ENCODE measurements around the gene GRIN2A.

Gene GRIN2A

DNA sequence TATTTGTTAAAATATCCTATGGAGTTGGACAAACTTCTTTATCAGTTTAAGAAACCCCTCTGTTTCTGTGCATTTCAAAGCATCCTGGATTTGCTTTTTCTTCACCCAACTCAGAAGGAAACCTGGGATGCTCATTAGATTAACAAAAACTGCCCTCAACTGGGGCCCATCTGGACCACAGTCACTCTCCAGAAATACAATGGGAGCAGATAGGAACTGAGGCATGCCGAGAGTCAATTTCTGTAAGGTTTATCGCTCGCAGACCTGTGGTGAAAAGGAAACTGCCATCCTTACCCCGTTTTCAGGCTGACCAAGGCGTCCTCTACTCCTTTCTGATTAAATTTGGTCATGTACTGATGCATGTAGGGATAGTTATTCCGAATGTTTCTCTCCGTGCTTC lies 360.3 kb downstream of the GRIN2A start:
- Histone ChIP-seq H3K36me3 (ENCODE audit: insufficient read depth, low read depth, low read length) (no peaks in the 10 kb centered on the region), H3K4me1 (ENCODE audit: insufficient read depth, low read length) (peaks cover 49% of the 10 kb centered on the region), H3K9ac (ENCODE audit: low read depth, low read length) (0 out of 2 replicates have a peak overlapping the region, but pooled peaks have one; percentile 17), H3K4me3 (ENCODE audit: low read length) (peak overlapping the region; percentile 43; the same call in 1 of the 2 replicates), H3K9me3 (ENCODE audit: insufficient read depth, low read depth, low read length) (no peaks in the 10 kb centered on the region), H3K27ac (ENCODE audit: low read length) (no peak overlapping the region), H3K27me3 (ENCODE audit: insufficient read depth, low read length) (peaks cover 21% of the 10 kb centered on the region; the same call in 1 of the 2 replicates)

DNA sequence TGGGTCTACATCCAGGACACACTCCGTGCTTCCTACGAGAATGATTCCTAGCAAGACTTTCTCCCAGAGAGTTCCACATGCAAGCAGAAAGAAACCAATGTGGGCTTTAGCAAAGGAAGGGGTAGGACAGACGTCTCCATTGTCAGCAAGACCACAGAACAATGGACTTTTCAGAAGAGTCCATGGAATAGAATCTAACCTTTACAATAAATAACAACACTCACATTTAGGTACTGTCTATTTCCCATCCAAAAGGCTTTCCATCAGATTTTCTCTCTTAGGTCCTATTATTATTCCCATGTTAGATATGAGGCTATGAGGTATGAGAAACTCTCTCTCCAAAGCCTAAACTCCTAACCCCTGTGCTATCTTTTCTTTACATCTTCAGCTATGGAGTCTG lies 360.9 kb downstream of the GRIN2A start:
- Histone ChIP-seq H3K27me3 (ENCODE audit: insufficient read depth, low read length) (peaks cover 21% of the 10 kb centered on the region; the same call in 1 of the 2 replicates), H3K4me1 (ENCODE audit: insufficient read depth, low read length) (peaks cover 49% of the 10 kb centered on the region), H3K4me3 (ENCODE audit: low read length) (peak overlapping the region; percentile 12; the same call in 1 of the 2 replicates), H3K36me3 (ENCODE audit: insufficient read depth, low read depth, low read length) (no peaks in the 10 kb centered on the region), H3K27ac (ENCODE audit: low read length) (no peak overlapping the region), H3K9ac (ENCODE audit: low read depth, low read length) (peak overlapping the region; percentile 5; the same call in 1 of the 2 replicates), H3K9me3 (ENCODE audit: insufficient read depth, low read depth, low read length) (no peaks in the 10 kb centered on the region)

DNA sequence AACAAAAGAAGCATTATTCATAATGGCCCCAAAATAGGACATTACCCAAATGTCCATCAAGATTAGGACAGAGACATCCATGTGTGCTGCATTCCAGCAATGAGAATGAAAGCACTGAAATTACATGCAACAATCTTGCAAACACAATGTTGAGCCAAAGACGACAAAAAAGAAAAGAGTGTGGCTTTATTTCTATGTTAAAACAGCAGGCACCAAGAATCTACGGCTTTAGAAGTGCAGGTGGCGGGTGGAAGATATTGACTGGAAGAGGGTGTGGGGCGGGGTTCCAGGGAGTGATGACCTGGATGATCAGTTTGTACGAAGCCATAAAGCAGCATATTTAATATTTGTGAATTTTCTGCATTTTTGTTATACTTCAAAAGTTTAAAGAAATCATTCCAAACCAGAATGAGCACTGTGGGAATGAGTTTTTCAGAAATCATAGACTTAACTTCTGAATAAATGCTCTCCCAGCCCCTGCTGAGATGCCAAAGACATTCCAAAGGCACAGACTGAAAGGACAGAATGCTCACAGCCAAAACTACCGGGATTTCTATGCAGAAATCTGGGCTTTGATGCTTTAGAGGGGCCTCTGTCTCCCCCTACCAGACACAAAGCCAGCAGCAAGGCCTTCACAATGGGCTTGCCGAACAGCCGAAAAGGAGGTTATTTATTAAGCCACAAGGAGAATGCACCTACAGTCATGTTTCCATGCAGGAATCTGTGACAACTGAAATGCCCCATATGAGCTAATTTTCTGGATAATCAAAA lies 361.6 kb downstream of the GRIN2A start:
- no peaks in the 10 kb centered on the region for H3K36me3 ChIP-seq (ENCODE audit: insufficient read depth, low read depth, low read length)
- peak overlapping the region; percentile 12; the same call in 1 of the 2 replicates for H3K4me3 ChIP-seq (ENCODE audit: low read length)
- H3K27ac ChIP-seq (ENCODE audit: low read length) = no peak overlapping the region
- peaks cover 21% of the 10 kb centered on the region; the same call in 1 of the 2 replicates for H3K27me3 ChIP-seq (ENCODE audit: insufficient read depth, low read length)
- peak overlapping the region; percentile 5; the same call in 1 of the 2 replicates for H3K9ac ChIP-seq (ENCODE audit: low read depth, low read length)
- no peaks in the 10 kb centered on the region for H3K9me3 ChIP-seq (ENCODE audit: insufficient read depth, low read depth, low read length)
- H3K4me1 ChIP-seq (ENCODE audit: insufficient read depth, low read length) = peaks cover 54% of the 10 kb centered on the region

DNA sequence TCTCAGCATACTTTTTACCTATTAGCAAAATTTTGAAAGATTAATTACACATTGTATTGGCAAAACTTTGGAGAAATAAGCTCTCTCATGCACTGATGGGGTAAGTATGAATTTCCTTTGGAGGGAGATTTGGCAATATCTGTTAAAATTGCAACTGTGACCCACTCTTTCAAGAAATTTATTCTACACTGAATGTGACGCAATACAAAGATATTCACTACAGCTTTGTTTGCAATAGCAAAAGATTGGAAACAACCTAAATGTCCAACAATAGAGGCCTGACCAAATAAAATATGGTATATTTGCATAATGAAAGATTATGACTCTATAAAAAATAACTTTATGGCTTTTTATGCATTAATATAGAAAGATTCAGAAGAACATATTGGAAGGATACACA lies 363.5 kb downstream of the GRIN2A start:
- Histone ChIP-seq H3K36me3 (ENCODE audit: insufficient read depth, low read depth, low read length) (no peaks in the 10 kb centered on the region), H3K4me1 (ENCODE audit: insufficient read depth, low read length) (peaks cover 65% of the 10 kb centered on the region), H3K9ac (ENCODE audit: low read depth, low read length) (no peak overlapping the region), H3K27ac (ENCODE audit: low read length) (no peak overlapping the region), H3K9me3 (ENCODE audit: insufficient read depth, low read depth, low read length) (no peaks in the 10 kb centered on the region), H3K4me3 (ENCODE audit: low read length) (no peak overlapping the region), H3K27me3 (ENCODE audit: insufficient read depth, low read length) (peaks cover 13% of the 10 kb centered on the region; the same call in 1 of the 2 replicates)

DNA sequence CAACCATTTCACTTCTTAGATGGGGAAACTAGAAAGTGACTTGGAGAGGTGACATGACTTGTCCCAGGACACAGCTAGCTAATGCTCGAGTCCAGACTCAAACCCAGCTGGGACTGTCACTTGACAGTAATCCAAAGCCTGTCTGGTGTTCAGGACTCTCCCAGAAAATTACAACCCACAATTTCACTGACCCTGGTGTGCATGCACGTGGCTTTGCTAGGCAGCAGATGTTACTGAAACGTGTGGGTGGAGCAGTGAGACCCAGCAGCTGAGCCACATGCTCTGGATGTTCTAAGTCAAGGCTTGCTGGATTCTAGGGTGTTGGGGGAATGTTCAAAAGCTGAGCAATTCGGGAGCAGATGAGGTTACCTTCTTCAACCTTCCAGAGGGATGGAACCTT lies 364.6 kb downstream of the GRIN2A start:
- Histone ChIP-seq H3K4me3 (ENCODE audit: low read length) (no peak overlapping the region), H3K36me3 (ENCODE audit: insufficient read depth, low read depth, low read length) (no peaks in the 10 kb centered on the region), H3K9ac (ENCODE audit: low read depth, low read length) (no peak overlapping the region), H3K27me3 (ENCODE audit: insufficient read depth, low read length) (peaks cover 2% of the 10 kb centered on the region; the same call in 1 of the 2 replicates), H3K27ac (ENCODE audit: low read length) (no peak overlapping the region), H3K4me1 (ENCODE audit: insufficient read depth, low read length) (peaks cover 62% of the 10 kb centered on the region), H3K9me3 (ENCODE audit: insufficient read depth, low read depth, low read length) (no peaks in the 10 kb centered on the region)

DNA sequence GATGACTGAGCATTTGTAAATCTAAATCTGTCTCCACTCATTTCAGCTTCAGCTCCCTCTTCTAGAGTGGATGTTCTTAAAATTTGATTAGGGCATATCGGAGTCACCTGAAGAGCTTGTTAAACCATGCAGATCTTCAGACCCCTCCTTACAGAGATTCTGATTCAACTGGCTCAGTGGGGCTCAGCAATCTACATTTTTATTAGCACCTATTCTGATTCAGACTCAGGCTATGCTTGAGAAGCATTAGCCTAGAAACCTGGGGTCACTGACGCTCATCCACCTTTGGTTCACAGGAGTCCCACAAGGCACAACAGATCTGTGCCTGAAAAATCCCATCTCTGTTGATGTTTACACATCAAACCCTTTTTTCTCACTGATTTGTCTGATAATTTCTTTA lies 365.6 kb downstream of the GRIN2A start:
- H3K27me3 ChIP-seq (ENCODE audit: insufficient read depth, low read length) = no peaks in the 10 kb centered on the region
- H3K36me3 ChIP-seq (ENCODE audit: insufficient read depth, low read depth, low read length) = no peaks in the 10 kb centered on the region
- peak overlapping the region; percentile 54; the same call in 1 of the 2 replicates for H3K9ac ChIP-seq (ENCODE audit: low read depth, low read length)
- H3K27ac ChIP-seq (ENCODE audit: low read length) = peak overlapping the region; percentile 41
- peak overlapping the region; percentile 49; the same call in 1 of the 2 replicates for H3K4me3 ChIP-seq (ENCODE audit: low read length)
- peaks cover 54% of the 10 kb centered on the region; the same call in 1 of the 2 replicates for H3K4me1 ChIP-seq (ENCODE audit: insufficient read depth, low read length)
- H3K9me3 ChIP-seq (ENCODE audit: insufficient read depth, low read depth, low read length) = no peaks in the 10 kb centered on the region

DNA sequence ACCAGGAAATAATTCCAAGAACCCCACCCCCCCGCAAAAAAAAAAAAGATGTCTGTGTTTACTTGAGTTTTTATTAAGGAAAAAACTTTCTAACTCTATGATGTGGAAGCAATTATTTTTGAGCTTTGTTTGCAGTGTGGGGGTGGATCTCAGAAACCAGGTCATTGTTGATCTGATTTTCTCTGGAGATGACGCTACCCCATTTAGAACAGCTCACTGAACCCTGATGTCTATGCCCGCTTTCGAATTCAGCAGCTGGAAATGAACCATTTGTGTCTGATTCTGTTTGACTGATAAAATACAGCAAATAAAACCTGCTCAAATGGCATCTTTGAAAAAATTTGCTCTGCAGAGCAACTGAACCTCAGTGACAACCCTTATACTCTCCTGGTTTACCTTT lies 368.6 kb downstream of the GRIN2A start:
- H3K9me3 ChIP-seq (ENCODE audit: insufficient read depth, low read depth, low read length) = no peaks in the 10 kb centered on the region

DNA sequence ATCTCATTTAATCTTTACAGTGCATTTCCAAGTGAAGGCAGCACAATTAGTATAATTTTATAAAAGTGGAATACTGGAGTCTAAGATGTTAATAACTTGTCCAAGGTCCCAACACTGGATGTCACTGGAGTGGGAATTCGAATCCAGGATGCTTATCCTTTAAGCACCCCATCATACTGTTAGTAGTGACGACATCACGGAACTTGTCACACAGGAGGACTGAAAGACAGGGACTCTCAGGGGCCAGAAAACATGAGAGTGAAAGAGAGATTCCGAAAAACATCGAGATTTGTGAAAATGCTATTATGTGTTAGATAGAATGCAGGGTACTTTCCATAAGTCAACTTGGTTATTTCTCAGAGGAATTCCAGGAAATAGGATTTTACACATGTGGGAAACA lies 374.0 kb downstream of the GRIN2A start:
- Histone ChIP-seq H3K27ac (ENCODE audit: low read length) (no peak overlapping the region), H3K27me3 (ENCODE audit: insufficient read depth, low read length) (no peaks in the 10 kb centered on the region), H3K36me3 (ENCODE audit: insufficient read depth, low read depth, low read length) (no peaks in the 10 kb centered on the region), H3K9me3 (ENCODE audit: insufficient read depth, low read depth, low read length) (no peaks in the 10 kb centered on the region), H3K4me3 (ENCODE audit: low read length) (no peak overlapping the region), H3K4me1 (ENCODE audit: insufficient read depth, low read length) (no peaks in the 10 kb centered on the region), H3K9ac (ENCODE audit: low read depth, low read length) (no peak overlapping the region)

More for the DNA sequence above, 368.6 kb downstream of the GRIN2A start:
- Histone ChIP-seq H3K27me3 (ENCODE audit: insufficient read depth, low read length) (no peaks in the 10 kb centered on the region), H3K36me3 (ENCODE audit: insufficient read depth, low read depth, low read length) (no peaks in the 10 kb centered on the region), H3K27ac (ENCODE audit: low read length) (no peak overlapping the region), H3K4me3 (ENCODE audit: low read length) (no peak overlapping the region), H3K9ac (ENCODE audit: low read depth, low read length) (no peak overlapping the region), H3K4me1 (ENCODE audit: insufficient read depth, low read length) (peaks cover 33% of the 10 kb centered on the region; the same call in 1 of the 2 replicates)

DNA sequence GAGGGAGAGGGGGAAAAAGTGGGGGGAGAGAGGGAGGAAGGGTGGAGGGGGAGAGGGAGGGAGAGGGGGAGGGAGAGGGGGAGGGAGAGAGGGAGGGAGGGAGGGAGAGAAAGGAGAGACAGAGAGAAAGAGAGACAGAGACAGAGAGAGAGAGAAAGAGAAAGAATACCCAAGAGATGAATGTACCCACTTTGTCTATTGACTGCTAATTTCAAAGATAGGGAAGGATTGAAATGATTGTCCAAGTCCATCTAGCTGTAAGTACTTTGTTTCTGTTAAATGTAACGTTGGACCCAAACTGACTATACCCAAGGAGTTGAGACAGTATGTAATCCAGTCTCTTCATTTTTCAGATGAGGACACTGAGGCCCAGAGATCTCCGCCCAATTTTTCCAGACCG lies 374.9 kb downstream of the GRIN2A start:
- no peaks in the 10 kb centered on the region for H3K27me3 ChIP-seq (ENCODE audit: insufficient read depth, low read length)
- no peaks in the 10 kb centered on the region for H3K9me3 ChIP-seq (ENCODE audit: insufficient read depth, low read depth, low read length)
- H3K9ac ChIP-seq (ENCODE audit: low read depth, low read length) = no peak overlapping the region
- no peak overlapping the region for H3K27ac ChIP-seq (ENCODE audit: low read length)
- H3K4me1 ChIP-seq (ENCODE audit: insufficient read depth, low read length) = no peaks in the 10 kb centered on the region
- no peaks in the 10 kb centered on the region for H3K36me3 ChIP-seq (ENCODE audit: insufficient read depth, low read depth, low read length)
- no peak overlapping the region for H3K4me3 ChIP-seq (ENCODE audit: low read length)

DNA sequence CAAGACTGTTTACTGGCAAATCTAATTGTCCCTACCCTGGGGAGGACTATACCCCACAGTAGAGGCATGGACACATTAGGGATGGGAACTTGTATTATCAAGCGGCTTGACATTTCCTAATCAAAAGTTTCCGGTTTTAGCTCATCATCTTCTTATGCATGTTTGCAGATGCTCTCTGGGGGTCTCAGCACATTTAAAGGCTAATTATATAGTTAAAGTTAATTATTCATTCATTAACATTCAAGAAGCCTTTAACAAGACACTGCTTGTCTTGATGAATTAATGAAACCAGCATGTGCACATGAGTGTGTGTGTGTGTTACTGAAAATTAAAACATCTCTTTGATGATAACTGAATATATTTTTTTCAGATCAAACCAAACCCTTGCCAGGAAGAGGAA lies 377.1 kb downstream of the GRIN2A start:
- Histone ChIP-seq H3K4me1 (ENCODE audit: insufficient read depth, low read length) (no peaks in the 10 kb centered on the region), H3K36me3 (ENCODE audit: insufficient read depth, low read depth, low read length) (no peaks in the 10 kb centered on the region), H3K4me3 (ENCODE audit: low read length) (no peak overlapping the region), H3K27me3 (ENCODE audit: insufficient read depth, low read length) (no peaks in the 10 kb centered on the region), H3K9ac (ENCODE audit: low read depth, low read length) (no peak overlapping the region), H3K27ac (ENCODE audit: low read length) (no peak overlapping the region), H3K9me3 (ENCODE audit: insufficient read depth, low read depth, low read length) (no peaks in the 10 kb centered on the region)

DNA sequence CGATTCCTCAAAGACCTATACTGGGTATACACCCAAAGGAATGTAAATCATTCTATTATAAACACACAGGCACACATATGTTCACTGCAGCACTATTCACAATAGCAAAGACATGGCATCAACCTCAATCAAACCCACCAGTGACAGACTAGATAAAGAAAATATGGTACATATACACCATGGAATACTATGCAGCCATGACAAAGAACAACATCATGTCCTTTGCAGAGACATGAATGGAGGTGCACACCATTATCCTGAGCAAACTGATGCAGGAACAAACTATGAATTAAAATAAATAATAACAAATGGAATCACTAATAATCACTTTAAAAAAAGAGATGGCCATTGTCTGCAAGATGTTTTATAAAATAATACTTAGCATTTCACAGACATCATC lies 380.1 kb downstream of the GRIN2A start:
- Histone ChIP-seq H3K9me3 (ENCODE audit: insufficient read depth, low read depth, low read length) (no peaks in the 10 kb centered on the region), H3K4me3 (ENCODE audit: low read length) (no peak overlapping the region), H3K36me3 (ENCODE audit: insufficient read depth, low read depth, low read length) (no peaks in the 10 kb centered on the region), H3K9ac (ENCODE audit: low read depth, low read length) (no peak overlapping the region), H3K27me3 (ENCODE audit: insufficient read depth, low read length) (no peaks in the 10 kb centered on the region), H3K4me1 (ENCODE audit: insufficient read depth, low read length) (no peaks in the 10 kb centered on the region), H3K27ac (ENCODE audit: low read length) (no peak overlapping the region)

DNA sequence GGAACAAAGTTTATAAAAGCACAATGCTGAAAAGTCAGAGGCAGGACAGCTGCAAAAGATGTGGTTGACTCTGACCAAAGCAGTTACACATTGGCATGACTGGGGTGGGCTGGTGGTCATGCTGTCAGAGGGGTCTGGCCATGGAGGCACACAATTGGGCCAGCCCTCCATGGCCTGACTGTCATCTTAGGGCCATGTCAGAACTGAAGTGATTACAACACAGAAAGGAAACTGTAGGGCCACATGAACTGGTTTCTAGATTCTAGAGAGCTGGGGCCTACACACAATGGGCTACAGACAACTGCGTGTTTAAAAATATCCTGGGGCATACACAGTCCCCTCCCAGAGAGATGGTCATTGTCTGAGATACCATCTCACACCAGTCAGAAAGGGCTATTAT lies 380.6 kb downstream of the GRIN2A start:
- no peaks in the 10 kb centered on the region for H3K4me1 ChIP-seq (ENCODE audit: insufficient read depth, low read length)
- no peak overlapping the region for H3K4me3 ChIP-seq (ENCODE audit: low read length)
- H3K36me3 ChIP-seq (ENCODE audit: insufficient read depth, low read depth, low read length) = no peaks in the 10 kb centered on the region
- H3K9me3 ChIP-seq (ENCODE audit: insufficient read depth, low read depth, low read length) = no peaks in the 10 kb centered on the region
- H3K27me3 ChIP-seq (ENCODE audit: insufficient read depth, low read length) = no peaks in the 10 kb centered on the region
- no peak overlapping the region for H3K27ac ChIP-seq (ENCODE audit: low read length)
- H3K9ac ChIP-seq (ENCODE audit: low read depth, low read length) = no peak overlapping the region

Data from iPS-20b (cell line).